ENCODE results near the gene AOPEP. TPM values are rescaled to one million over a fixed set of nuclear protein-coding genes. Genes with fewer than 3 reads are reported as not detected.
"Not testable (repeated sequence)": the region's sequence is repeated elsewhere in the genome, so short reads cannot be mapped to it uniquely, and the experiment has no call there.

The AOPEP gene
- total RNA-seq, 1 experiment from 2014 or later = 15.0 TPM

DNA sequence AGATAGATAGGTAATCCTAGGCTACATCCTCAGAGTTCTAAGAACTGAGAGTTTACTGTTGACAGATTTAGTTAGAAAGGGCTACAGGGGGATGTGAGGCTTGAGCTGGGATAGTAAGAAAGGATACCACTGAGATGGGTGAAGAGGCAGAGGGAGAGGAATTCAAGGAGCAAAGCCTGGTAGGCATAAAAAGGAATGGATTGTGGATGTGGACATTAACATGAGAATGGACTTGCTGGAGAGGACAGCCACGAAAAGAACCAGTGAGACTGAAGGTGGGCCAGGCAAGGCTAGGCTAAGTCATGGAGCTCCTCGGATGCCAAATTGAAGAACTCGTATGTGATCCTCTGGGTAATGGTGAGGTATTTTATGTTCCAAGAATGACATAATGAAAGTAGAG is 211.9 kb downstream of the AOPEP start:
- Histone ChIP-seq H3K23ac (ENCODE audit: insufficient read length, low read depth, low read length) (no peak overlapping the region), H3K9me3 (ENCODE audit: control insufficient read depth, low read depth, low read length) (no peaks in the 10 kb centered on the region), H4K91ac (ENCODE audit: insufficient read length, low read depth, low read length) (no peak overlapping the region), H4K20me1 (ENCODE audit: control insufficient read depth, insufficient read depth, insufficient read length) (no peaks in the 10 kb centered on the region), H3T11ph (ENCODE audit: low read length) (no peak overlapping the region), H3K9ac (ENCODE audit: extremely low read depth, insufficient read length, low read length) (no peak overlapping the region), H3K4me1 (ENCODE audit: insufficient read depth, low read length) (peaks cover 9% of the 10 kb centered on the region; the same call in 1 of the 2 replicates), H3K23me2 (ENCODE audit: insufficient read length, low read depth, low read length, poor library complexity, severe bottlenecking) (no peaks in the 10 kb centered on the region), H2BK15ac (ENCODE audit: low read depth, low read length) (no peak overlapping the region), H3K79me1 (ENCODE audit: insufficient read depth, low read depth, low read length, poor library complexity, severe bottlenecking) (no peaks in the 10 kb centered on the region), H2BK12ac (ENCODE audit: insufficient read length, low read depth, low read length) (no peak overlapping the region), H2BK5ac (ENCODE audit: insufficient read length, low read length) (no peak overlapping the region), H2BK20ac (ENCODE audit: low read depth, low read length, poor library complexity, severe bottlenecking) (no peak overlapping the region), H4K8ac (replicated peaks; ENCODE audit: insufficient read length, low read depth, low read length) (no peak overlapping the region), H3K14ac (ENCODE audit: insufficient read depth, low read length) (no peak overlapping the region), H3K4ac (ENCODE audit: low read depth, low read length) (no peak overlapping the region), H3K27me3 (ENCODE audit: insufficient read depth, low read length) (no peaks in the 10 kb centered on the region), H3K79me2 (ENCODE audit: insufficient read depth, low read length) (no peaks in the 10 kb centered on the region; the same call in 1 of the 2 replicates), H2AK5ac (ENCODE audit: insufficient read length, low read length) (no peak overlapping the region), H3K4me2 (ENCODE audit: insufficient read depth, insufficient read length, low read length) (no peak overlapping the region), H3K27ac (ENCODE audit: insufficient read length, low read depth, low read length) (no peak overlapping the region), H2AFZ (ENCODE audit: low read length) (no peak overlapping the region), H2BK120ac (ENCODE audit: low read depth, low read length, poor library complexity, severe bottlenecking) (no peak overlapping the region), H3K56ac (ENCODE audit: insufficient read length, low read depth, low read length) (no peak overlapping the region), H3K18ac (ENCODE audit: insufficient read length, low read depth, low read length) (no peak overlapping the region), H4K5ac (ENCODE audit: insufficient read length, low read depth, low read length) (no peak overlapping the region)
- Mint-ChIP-seq H3K36me3 (ENCODE audit: insufficient read depth in 1 of 3, low read depth in 3 of 3) (peaks cover 0 to 7% (median 5%) of the 10 kb centered on the region in 3 experiments; a peak in 4 of 7 replicates), H3K4me3 (no peak overlapping the region), H3K4me1 (peaks cover 16 to 21% of the 10 kb centered on the region in 2 experiments), H3K27ac (peak overlapping the region in 2 of 3 experiments; percentile 30 to 40; a peak in 2 of 7 replicates), H3K27me3 (ENCODE audit: low read depth) (no peaks in the 10 kb centered on the region), H3K9me3 (no peaks in the 10 kb centered on the region)
- TF ChIP-seq, protein P1, sequence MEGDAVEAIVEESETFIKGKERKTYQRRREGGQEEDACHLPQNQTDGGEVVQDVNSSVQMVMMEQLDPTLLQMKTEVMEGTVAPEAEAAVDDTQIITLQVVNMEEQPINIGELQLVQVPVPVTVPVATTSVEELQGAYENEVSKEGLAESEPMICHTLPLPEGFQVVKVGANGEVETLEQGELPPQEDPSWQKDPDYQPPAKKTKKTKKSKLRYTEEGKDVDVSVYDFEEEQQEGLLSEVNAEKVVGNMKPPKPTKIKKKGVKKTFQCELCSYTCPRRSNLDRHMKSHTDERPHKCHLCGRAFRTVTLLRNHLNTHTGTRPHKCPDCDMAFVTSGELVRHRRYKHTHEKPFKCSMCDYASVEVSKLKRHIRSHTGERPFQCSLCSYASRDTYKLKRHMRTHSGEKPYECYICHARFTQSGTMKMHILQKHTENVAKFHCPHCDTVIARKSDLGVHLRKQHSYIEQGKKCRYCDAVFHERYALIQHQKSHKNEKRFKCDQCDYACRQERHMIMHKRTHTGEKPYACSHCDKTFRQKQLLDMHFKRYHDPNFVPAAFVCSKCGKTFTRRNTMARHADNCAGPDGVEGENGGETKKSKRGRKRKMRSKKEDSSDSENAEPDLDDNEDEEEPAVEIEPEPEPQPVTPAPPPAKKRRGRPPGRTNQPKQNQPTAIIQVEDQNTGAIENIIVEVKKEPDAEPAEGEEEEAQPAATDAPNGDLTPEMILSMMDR (conservative IDR thresholded peaks at IDR 0.05) = no peak
- WGBS (ENCODE audit: extremely low coverage, insufficient read length, low lambda C conversion rate) = no CpG with 5 or more reads among the region's 3 CpGs
- no peak for DNase-seq

DNA sequence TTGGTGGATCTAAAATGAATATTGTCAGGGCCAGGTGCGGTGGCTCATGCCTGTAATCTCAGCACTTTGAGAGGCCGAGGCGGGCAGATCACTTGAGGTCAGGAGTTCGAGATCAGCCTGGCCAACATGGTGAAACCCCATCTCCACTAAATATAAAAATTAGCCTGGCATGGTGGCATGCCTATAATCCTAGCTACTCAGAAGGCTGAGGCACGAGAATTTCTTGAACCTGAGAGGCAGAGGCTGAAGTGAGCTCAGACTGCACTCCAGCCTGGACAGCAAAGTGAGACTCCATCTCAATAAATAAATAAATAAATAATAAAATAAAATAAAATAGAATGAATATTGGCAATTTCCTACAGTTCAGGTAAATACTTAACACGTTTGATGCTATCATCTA is 213.8 kb downstream of the AOPEP start:
- H3K27me3 Mint-ChIP-seq (ENCODE audit: low read depth); H4K5ac ChIP-seq (ENCODE audit: insufficient read length, low read depth, low read length): not testable (repeated sequence)
- WGBS (ENCODE audit: extremely low coverage, insufficient read length, low lambda C conversion rate) = no CpG with 5 or more reads among the region's 6 CpGs

More for the DNA sequence above, 213.8 kb downstream of the AOPEP start:
- H2BK20ac ChIP-seq (ENCODE audit: low read depth, low read length, poor library complexity, severe bottlenecking); H3K27ac ChIP-seq (ENCODE audit: insufficient read length, low read depth, low read length); H2BK15ac ChIP-seq (ENCODE audit: low read depth, low read length); H3K9me3 ChIP-seq (ENCODE audit: control insufficient read depth, low read depth, low read length); H3K56ac ChIP-seq (ENCODE audit: insufficient read length, low read depth, low read length); H4K91ac ChIP-seq (ENCODE audit: insufficient read length, low read depth, low read length); H3K23me2 ChIP-seq (ENCODE audit: insufficient read length, low read depth, low read length, poor library complexity, severe bottlenecking); H2AK5ac ChIP-seq (ENCODE audit: insufficient read length, low read length); H3T11ph ChIP-seq (ENCODE audit: low read length); H3K36me3 Mint-ChIP-seq (ENCODE audit: insufficient read depth in 1 of 3, low read depth in 3 of 3); H3K18ac ChIP-seq (ENCODE audit: insufficient read length, low read depth, low read length); H3K14ac ChIP-seq (ENCODE audit: insufficient read depth, low read length); DNase-seq; H3K27me3 ChIP-seq (ENCODE audit: insufficient read depth, low read length); H4K8ac ChIP-seq (replicated peaks; ENCODE audit: insufficient read length, low read depth, low read length); H3K9ac ChIP-seq (ENCODE audit: extremely low read depth, insufficient read length, low read length); H2BK12ac ChIP-seq (ENCODE audit: insufficient read length, low read depth, low read length); H3K23ac ChIP-seq (ENCODE audit: insufficient read length, low read depth, low read length); H4K20me1 ChIP-seq (ENCODE audit: control insufficient read depth, insufficient read depth, insufficient read length); H3K79me1 ChIP-seq (ENCODE audit: insufficient read depth, low read depth, low read length, poor library complexity, severe bottlenecking); H3K4me3 Mint-ChIP-seq; H3K9me3 Mint-ChIP-seq; H3K4me2 ChIP-seq (ENCODE audit: insufficient read depth, insufficient read length, low read length); H3K79me2 ChIP-seq (ENCODE audit: insufficient read depth, low read length); H2BK120ac ChIP-seq (ENCODE audit: low read depth, low read length, poor library complexity, severe bottlenecking); H3K4me1 ChIP-seq (ENCODE audit: insufficient read depth, low read length); H3K4ac ChIP-seq (ENCODE audit: low read depth, low read length); H2BK5ac ChIP-seq (ENCODE audit: insufficient read length, low read length); H2AFZ ChIP-seq (ENCODE audit: low read length); H3K27ac Mint-ChIP-seq: not testable (repeated sequence)
- H3K4me1 Mint-ChIP-seq = peaks cover 14% of the 10 kb centered on the region in 2 experiments
